HEK293 (cell line): Measurements from ENCODE around the gene SLC16A10.
"Not testable (repeated sequence)": the region's sequence is repeated elsewhere in the genome, so short reads cannot be mapped to it uniquely, and the experiment has no call there.

Experiments used
- CTCF ChIA-PET: fragments of 350-600 bp; formaldehyde crosslinking; extraction: SDS; loops from one replicate; lab custom pipeline; 2021; ENCODE audit warnings: antibody characterized with exemption; lab: Yijun Ruan, JAX
- POLR2A ChIA-PET: fragments of 300-600 bp; formaldehyde crosslinking; extraction: SDS; loops from one replicate; lab custom pipeline; 2020; ENCODE audit warnings: antibody characterized with exemption, inconsistent platforms; lab: Yijun Ruan, JAX
- H3K27ac ChIP-seq: fragments of 200-500 bp; sonication (Bioruptor generic); 2 replicates; pipeline ENCODE4 v1.5.1; 2014; ENCODE audit warnings: low read depth, low read length, control low read depth, inconsistent platforms; ENCODE audit errors: extremely low read depth
- H3K36me3 ChIP-seq, 2 experiments: fragments of 200-500 bp in 1 of 2; sonication (Bioruptor generic) in 1 of 2; 1 replicate in 1 of 2; 2 replicates in 1 of 2; pipeline ENCODE4 v1.5.1; 2014 to 2017; ENCODE audit warnings: inconsistent platforms in 2 of 2, low read length in 2 of 2; ENCODE audit not compliant: control insufficient read depth in 2 of 2, insufficient read depth in 1 of 2
- H3K4me1 ChIP-seq: fragments of 200-500 bp; sonication (Bioruptor generic); 2 replicates; pipeline ENCODE4 v1.5.1; 2014; ENCODE audit warnings: mild to moderate bottlenecking, low read length, inconsistent platforms; ENCODE audit not compliant: control insufficient read depth, insufficient read depth
- H3K4me3 ChIP-seq: 2 replicates; pipeline ENCODE4 v1.5.1; 2011; ENCODE audit warnings: low read depth, mild to moderate bottlenecking, control low read depth, low read length, moderate library complexity
- H3K9me3 ChIP-seq: fragments of 200-500 bp; sonication (Bioruptor generic); 2 replicates; pipeline ENCODE4 v1.5.1; 2014; ENCODE audit warnings: low read depth, low read length, inconsistent platforms; ENCODE audit not compliant: control insufficient read depth, insufficient read depth
- EGR2 ChIP-seq: fragments of 450-650 bp; formaldehyde crosslinking; IDR thresholded peaks from 2 replicates; pipeline ENCODE4 v1.5.1; 2016; ENCODE audit warnings: low read depth, missing biosample characterization, missing genetic modification characterization
- FEZF1 ChIP-seq: fragments of 450-650 bp; formaldehyde crosslinking; IDR thresholded peaks from 2 replicates; pipeline ENCODE4 v1.5.1; 2016; ENCODE audit warnings: missing biosample characterization, missing genetic modification characterization
- HOXD13 ChIP-seq: sonication (generic); formaldehyde crosslinking; IDR thresholded peaks from 2 replicates; pipeline ENCODE4 v1.8.0; 2022; ENCODE audit warnings: missing genetic modification reagents, borderline replicate concordance
- PRDM1 ChIP-seq: fragments of 450-650 bp; formaldehyde crosslinking; IDR thresholded peaks from 2 replicates; pipeline ENCODE4; 2016; ENCODE audit warnings: missing biosample characterization, missing genetic modification characterization
- SCRT2 ChIP-seq: fragments of 450-650 bp; formaldehyde crosslinking; IDR thresholded peaks from 2 replicates; pipeline ENCODE4 v1.5.1; 2016; ENCODE audit warnings: missing biosample characterization, missing genetic modification characterization
- SETDB1 ChIP-seq: IDR thresholded peaks from one replicate; pipeline ENCODE4 v1.6.1; 2017; ENCODE audit warnings: mild to moderate bottlenecking, low read length, moderate library complexity, mixed read lengths; ENCODE audit not compliant: insufficient read length
- ZBTB17 ChIP-seq: fragments of 450-650 bp; formaldehyde crosslinking; IDR thresholded peaks from 2 replicates; pipeline ENCODE4 v1.5.1; 2016; ENCODE audit warnings: missing biosample characterization, missing genetic modification characterization
- ZFHX2 ChIP-seq: fragments of 450-650 bp; formaldehyde crosslinking; conservative IDR thresholded peaks from 2 replicates; pipeline ENCODE4 v1.5.1; 2016; ENCODE audit warnings: missing biosample characterization, missing genetic modification characterization
- ZFP41 ChIP-seq: fragments of 450-650 bp; formaldehyde crosslinking; IDR thresholded peaks from 2 replicates; pipeline ENCODE4 v1.5.1; 2016; ENCODE audit warnings: missing biosample characterization, missing genetic modification characterization, borderline replicate concordance
- ZNF140 ChIP-seq: fragments of 450-650 bp; formaldehyde crosslinking; IDR thresholded peaks from 2 replicates; pipeline ENCODE4 v1.5.1; 2016; ENCODE audit warnings: missing biosample characterization, missing genetic modification characterization
- ZNF211 ChIP-seq: fragments of 450-650 bp; formaldehyde crosslinking; IDR thresholded peaks from 2 replicates; pipeline ENCODE4 v1.5.1; 2016; ENCODE audit warnings: low read depth, missing biosample characterization, missing genetic modification characterization
- ZNF214 ChIP-seq: fragments of 450-650 bp; formaldehyde crosslinking; IDR thresholded peaks from 2 replicates; pipeline ENCODE4 v1.5.1; 2017; ENCODE audit warnings: missing biosample characterization, mild to moderate bottlenecking, missing genetic modification characterization, borderline replicate concordance
- ZNF366 ChIP-seq: fragments of 450-650 bp; formaldehyde crosslinking; conservative IDR thresholded peaks from 2 replicates; pipeline ENCODE4 v1.5.1; 2016; ENCODE audit warnings: missing biosample characterization, missing genetic modification characterization
- ZNF423 ChIP-seq: fragments of 450-650 bp; formaldehyde crosslinking; IDR thresholded peaks from 2 replicates; pipeline ENCODE4 v1.5.1; 2016; ENCODE audit warnings: missing biosample characterization, missing genetic modification characterization
- ZNF654 ChIP-seq: fragments of 450-650 bp; formaldehyde crosslinking; IDR thresholded peaks from 2 replicates; pipeline ENCODE4 v1.5.1; 2016; ENCODE audit warnings: low read depth, missing biosample characterization, missing genetic modification characterization
- ZNF660 ChIP-seq: fragments of 450-650 bp; IDR thresholded peaks from 2 replicates; pipeline ENCODE4 v1.5.1; 2018; ENCODE audit warnings: missing biosample characterization, mild to moderate bottlenecking, missing genetic modification characterization
- TF ChIP-seq, protein P1 (sequence below): fragments of 450-650 bp; formaldehyde crosslinking; IDR thresholded peaks from 2 replicates; pipeline ENCODE4; 2016; ENCODE audit warnings: missing biosample characterization, missing genetic modification characterization
- TF ChIP-seq, protein P2 (sequence below): fragments of 450-650 bp; formaldehyde crosslinking; IDR thresholded peaks from 2 replicates; pipeline ENCODE4 v1.5.1; 2016; ENCODE audit warnings: missing biosample characterization, missing genetic modification characterization
- TF ChIP-seq, protein P3 (sequence below): fragments of 450-650 bp; formaldehyde crosslinking; IDR thresholded peaks from 2 replicates; pipeline ENCODE4 v1.5.1; 2016; ENCODE audit warnings: missing biosample characterization, missing genetic modification characterization
- TF ChIP-seq, protein P4 (sequence below): fragments of 450-650 bp; formaldehyde crosslinking; IDR thresholded peaks from 2 replicates; pipeline ENCODE4 v1.5.1; 2016; ENCODE audit warnings: missing biosample characterization, missing genetic modification characterization

The SLC16A10 gene

DNA sequence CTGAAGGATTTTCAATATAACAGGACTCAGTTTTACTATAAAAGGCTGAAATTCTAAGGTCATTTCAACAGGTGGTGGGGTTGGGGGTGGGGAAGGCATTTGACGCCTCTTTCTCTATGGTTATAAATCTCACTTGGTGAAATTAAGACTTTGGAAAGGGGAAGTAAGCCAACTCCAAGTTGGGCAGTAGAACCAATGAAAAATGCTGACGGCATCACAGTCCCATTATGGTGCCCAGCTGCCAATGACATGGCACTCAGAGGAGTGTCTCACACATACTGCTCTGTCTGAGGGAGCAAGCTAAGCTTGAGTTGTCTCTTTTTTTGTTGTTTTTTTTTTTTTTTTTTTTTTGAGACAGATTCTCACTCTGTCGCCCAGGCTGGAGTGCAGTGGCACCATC lies 4.7 kb downstream of the SLC16A10 start:
- Histone ChIP-seq H3K9me3 (no peaks in the 10 kb centered on the region), H3K36me3 (peaks cover 0 to 3% of the 10 kb centered on the region in 2 experiments; a peak in 1 of 3 replicates), H3K4me3 (no peak overlapping the region), H3K4me1 (peaks cover 13% of the 10 kb centered on the region), H3K27ac (no peak overlapping the region)
- POLR2A ChIA-PET, result no interaction called here
- CTCF ChIA-PET, result no interaction called here
- TF ChIP-seq ZFP41 (no peak), SCRT2 (tag by site-specific recombination) (peak; percentile 80)

DNA sequence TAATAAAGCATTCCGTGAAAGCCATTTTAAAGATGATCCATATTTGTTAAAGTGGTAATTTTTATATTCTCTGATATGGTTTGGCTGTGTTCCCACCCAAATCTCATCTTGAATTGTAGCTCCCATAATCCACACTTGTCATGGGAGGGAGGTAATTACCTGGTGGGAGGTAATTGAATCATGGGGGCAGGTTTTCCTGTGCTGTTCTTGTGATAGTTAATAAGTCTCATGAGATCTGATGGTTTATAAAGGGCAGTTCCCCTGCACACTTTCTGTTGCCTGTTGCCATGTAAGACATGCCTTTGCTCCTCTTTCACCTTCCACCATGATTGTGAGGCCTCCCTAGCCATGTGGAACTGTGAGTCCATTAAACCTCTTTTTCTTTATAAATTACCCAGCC lies 8.2 kb downstream of the SLC16A10 start:
- not testable (repeated sequence) for H3K36me3 ChIP-seq, H3K4me1 ChIP-seq, H3K27ac ChIP-seq, H3K4me3 ChIP-seq, H3K9me3 ChIP-seq
- POLR2A ChIA-PET, result interaction anchor here (0.6 to 1.3 kb wide), 2 partner anchors 8 to 16 kb away, joined by 5 read pairs; partner anchors contain the start of gene SLC16A10
- TF ChIP-seq EGR2 (tag by site-specific recombination) (peak; percentile 46; the same call in 1 of the 2 replicates), SETDB1 (peak; percentile 80)
- CTCF ChIA-PET, result interaction anchor here (0.5 to 0.9 kb wide), 3 partner anchors 10 to 947 kb away, joined by 3 to 4 read pairs (median 3); no protein-coding TSS in a partner anchor

DNA sequence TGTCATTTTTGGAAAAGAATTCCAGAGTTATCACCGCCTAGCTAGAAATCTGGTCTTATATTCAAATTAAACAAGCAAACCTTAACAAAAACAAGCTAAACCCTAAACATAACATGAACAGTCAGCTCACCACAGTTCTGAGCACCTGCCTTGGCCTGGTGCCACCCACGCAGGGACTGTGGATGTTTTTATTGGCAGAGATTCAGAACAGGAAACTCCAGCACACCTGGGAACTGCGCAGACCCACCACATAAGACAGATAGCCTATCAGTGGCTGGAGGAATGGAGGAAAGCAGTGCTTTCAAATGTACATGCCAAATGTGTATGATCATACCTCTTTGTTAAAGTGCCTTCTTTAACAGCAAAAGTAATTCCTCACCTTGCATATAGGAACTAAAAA lies 8.9 kb downstream of the SLC16A10 start:
- CTCF ChIA-PET, result interaction anchor here (0.6 to 1.4 kb wide), 5 partner anchors 9 to 114 kb away, joined by 3 to 9 read pairs (median 4); no protein-coding TSS in a partner anchor
- POLR2A ChIA-PET, result interaction anchor here (0.6 to 1.3 kb wide), 2 partner anchors 9 to 17 kb away, joined by 5 read pairs; partner anchors contain the start of gene SLC16A10
- Histone ChIP-seq H3K36me3 (peaks cover 0 to 3% of the 10 kb centered on the region in 2 experiments; a peak in 1 of 3 replicates), H3K27ac (no peak overlapping the region), H3K4me3 (no peak overlapping the region), H3K9me3 (no peaks in the 10 kb centered on the region), H3K4me1 (peaks cover 6% of the 10 kb centered on the region; the same call in 1 of the 2 replicates)
- TF ChIP-seq EGR2 (tag by site-specific recombination) (0 out of 2 replicates have a peak, but pooled peaks have one; percentile 24), ZNF211 (tag by site-specific recombination) (no peak), ZNF366 (tag by site-specific recombination) (0 out of 2 replicates have a peak, but pooled peaks have one; percentile 13), ZNF654 (tag by site-specific recombination) (no peak), ZBTB17 (tag by site-specific recombination) (peak; percentile 16; the same call in 1 of the 2 replicates), FEZF1 (0 out of 2 replicates have a peak, but pooled peaks have one; percentile 21), PRDM1 (tag by site-specific recombination) (0 out of 2 replicates have a peak, but pooled peaks have one; percentile 30), ZFHX2 (tag by site-specific recombination) (0 out of 2 replicates have a peak, but pooled peaks have one; percentile 40)

DNA sequence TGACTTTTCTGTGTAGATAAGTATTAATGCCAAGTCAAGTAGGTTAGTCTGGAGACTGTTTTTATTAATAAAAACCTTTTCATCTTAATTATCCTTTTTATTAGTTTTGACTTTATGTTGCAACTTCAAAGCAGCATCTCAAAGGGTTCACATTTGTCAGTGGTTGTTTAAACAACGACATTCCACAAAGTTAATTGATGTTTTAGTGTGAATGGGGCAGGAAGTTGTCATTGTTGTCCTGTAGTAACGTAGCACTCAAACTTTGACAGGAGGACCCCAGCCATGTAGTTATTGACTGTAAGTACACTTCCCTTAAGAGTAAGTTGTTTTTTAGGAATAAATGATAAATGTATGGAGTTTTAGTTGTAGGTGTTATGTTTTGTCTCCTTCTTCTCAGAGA lies 11.3 kb downstream of the SLC16A10 start:
- Histone ChIP-seq H3K4me3 (no peak overlapping the region), H3K27ac (no peak overlapping the region), H3K9me3 (no peaks in the 10 kb centered on the region), H3K36me3 (peaks cover 0 to 3% of the 10 kb centered on the region in 2 experiments; a peak in 1 of 3 replicates), H3K4me1 (peaks cover 6% of the 10 kb centered on the region; the same call in 1 of the 2 replicates)
- POLR2A ChIA-PET, result no interaction called here
- CTCF ChIA-PET, result no interaction called here
- TF ChIP-seq ZNF214 (tag by site-specific recombination) (no peak), ZFHX2 (tag by site-specific recombination) (no peak), ZNF140 (tag by site-specific recombination) (no peak), ZNF660 (tag by site-specific recombination) (no peak), ZNF423 (tag by site-specific recombination) (no peak), HOXD13 (CRISPR knock-in tag) (no peak)
- TF ChIP-seq, protein P1, sequence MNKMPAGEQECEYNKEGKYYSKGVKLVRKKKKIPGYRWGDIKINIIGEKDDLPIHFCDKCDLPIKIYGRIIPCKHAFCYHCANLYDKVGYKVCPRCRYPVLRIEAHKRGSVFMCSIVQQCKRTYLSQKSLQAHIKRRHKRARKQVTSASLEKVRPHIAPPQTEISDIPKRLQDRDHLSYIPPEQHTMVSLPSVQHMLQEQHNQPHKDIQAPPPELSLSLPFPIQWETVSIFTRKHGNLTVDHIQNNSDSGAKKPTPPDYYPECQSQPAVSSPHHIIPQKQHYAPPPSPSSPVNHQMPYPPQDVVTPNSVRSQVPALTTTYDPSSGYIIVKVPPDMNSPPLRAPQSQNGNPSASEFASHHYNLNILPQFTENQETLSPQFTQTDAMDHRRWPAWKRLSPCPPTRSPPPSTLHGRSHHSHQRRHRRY (tag by site-specific recombination), result no peak
- TF ChIP-seq, protein P2, sequence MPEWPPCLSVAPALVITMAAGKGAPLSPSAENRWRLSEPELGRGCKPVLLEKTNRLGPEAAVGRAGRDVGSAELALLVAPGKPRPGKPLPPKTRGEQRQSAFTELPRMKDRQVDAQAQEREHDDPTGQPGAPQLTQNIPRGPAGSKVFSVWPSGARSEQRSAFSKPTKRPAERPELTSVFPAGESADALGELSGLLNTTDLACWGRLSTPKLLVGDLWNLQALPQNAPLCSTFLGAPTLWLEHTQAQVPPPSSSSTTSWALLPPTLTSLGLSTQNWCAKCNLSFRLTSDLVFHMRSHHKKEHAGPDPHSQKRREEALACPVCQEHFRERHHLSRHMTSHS (tag by site-specific recombination), result no peak
- TF ChIP-seq, protein P3, sequence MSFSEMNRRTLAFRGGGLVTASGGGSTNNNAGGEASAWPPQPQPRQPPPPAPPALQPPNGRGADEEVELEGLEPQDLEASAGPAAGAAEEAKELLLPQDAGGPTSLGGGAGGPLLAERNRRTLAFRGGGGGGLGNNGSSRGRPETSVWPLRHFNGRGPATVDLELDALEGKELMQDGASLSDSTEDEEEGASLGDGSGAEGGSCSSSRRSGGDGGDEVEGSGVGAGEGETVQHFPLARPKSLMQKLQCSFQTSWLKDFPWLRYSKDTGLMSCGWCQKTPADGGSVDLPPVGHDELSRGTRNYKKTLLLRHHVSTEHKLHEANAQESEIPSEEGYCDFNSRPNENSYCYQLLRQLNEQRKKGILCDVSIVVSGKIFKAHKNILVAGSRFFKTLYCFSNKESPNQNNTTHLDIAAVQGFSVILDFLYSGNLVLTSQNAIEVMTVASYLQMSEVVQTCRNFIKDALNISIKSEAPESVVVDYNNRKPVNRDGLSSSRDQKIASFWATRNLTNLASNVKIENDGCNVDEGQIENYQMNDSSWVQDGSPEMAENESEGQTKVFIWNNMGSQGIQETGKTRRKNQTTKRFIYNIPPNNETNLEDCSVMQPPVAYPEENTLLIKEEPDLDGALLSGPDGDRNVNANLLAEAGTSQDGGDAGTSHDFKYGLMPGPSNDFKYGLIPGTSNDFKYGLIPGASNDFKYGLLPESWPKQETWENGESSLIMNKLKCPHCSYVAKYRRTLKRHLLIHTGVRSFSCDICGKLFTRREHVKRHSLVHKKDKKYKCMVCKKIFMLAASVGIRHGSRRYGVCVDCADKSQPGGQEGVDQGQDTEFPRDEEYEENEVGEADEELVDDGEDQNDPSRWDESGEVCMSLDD (tag by site-specific recombination), result no peak
- TF ChIP-seq, protein P4, sequence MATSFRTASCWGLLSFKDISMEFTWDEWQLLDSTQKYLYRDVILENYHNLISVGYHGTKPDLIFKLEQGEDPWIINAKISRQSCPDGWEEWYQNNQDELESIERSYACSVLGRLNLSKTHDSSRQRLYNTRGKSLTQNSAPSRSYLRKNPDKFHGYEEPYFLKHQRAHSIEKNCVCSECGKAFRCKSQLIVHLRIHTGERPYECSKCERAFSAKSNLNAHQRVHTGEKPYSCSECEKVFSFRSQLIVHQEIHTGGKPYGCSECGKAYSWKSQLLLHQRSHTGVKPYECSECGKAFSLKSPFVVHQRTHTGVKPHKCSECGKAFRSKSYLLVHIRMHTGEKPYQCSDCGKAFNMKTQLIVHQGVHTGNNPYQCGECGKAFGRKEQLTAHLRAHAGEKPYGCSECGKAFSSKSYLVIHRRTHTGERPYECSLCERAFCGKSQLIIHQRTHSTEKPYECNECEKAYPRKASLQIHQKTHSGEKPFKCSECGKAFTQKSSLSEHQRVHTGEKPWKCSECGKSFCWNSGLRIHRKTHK (tag by site-specific recombination), result no peak
